GM18508 (cell line): ENCODE data around the gene CTU2.

Experiments
- ATAC-seq: cut with Tn5 transposase; IDR thresholded peaks from one replicate; pipeline ENCODE4 v1.9.1; 2021; ENCODE audit warnings: moderate number of reproducible peaks; ENCODE audit not compliant: insufficient read depth, unreplicated experiment

Gene CTU2

GRCh38 chr16:88695753-88696152 lies 10.6 kb upstream of the CTU2 start:
- no peak for ATAC-seq

DNA sequence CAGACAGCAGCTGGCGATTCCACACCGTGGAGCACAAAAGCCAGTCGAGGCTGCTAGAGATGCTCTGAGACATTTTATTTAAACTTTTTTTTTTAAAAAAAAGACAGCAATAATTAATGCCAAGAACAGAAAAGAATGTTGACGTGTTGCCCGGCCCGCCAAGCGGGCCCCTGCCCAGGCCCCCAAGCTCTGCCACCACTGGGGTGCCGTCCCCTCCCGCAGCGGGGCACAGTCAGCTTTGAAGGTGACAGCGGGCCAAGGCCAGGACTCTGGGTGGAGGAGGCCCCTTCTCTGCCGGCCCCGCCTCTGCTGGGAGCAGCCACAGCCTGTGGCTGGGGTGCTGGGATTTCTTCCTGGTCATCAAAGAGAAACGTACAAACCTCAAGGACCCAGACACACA lies 9.9 kb upstream of the CTU2 start:
- no peak for ATAC-seq

- ATAC-seq = no peak
Measured at GRCh38 chr16:88697116-88697830, 9.0 kb upstream of the CTU2 start.

- no peak for ATAC-seq
Measured at GRCh38 chr16:88697831-88698615, 8.3 kb upstream of the CTU2 start.

DNA sequence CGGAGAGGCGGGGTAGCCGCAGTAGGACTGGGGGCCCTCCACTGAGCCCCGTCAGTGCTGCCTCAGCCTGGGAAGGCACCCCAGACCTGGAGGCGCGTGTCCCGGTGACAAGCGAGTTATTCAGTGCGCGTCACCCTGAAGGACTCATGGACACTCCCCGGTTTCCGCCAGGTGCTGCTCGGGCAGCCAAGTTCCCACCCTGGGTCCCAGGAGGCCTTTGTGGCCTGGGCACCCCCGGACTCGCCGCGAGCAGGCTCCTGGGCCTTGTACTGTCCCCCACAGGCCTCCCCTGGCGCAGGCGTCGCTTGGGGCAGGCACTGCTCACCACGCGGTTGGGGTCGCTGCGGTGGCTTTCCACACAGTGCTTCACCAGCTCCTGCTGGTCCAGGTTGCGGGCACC lies 7.7 kb upstream of the CTU2 start:
- ATAC-seq = no peak

GRCh38 chr16:88699180-88699579 lies 7.1 kb upstream of the CTU2 start:
- no peak for ATAC-seq

GRCh38 chr16:88700322-88700635 lies 6.0 kb upstream of the CTU2 start:
- ATAC-seq = no peak

DNA sequence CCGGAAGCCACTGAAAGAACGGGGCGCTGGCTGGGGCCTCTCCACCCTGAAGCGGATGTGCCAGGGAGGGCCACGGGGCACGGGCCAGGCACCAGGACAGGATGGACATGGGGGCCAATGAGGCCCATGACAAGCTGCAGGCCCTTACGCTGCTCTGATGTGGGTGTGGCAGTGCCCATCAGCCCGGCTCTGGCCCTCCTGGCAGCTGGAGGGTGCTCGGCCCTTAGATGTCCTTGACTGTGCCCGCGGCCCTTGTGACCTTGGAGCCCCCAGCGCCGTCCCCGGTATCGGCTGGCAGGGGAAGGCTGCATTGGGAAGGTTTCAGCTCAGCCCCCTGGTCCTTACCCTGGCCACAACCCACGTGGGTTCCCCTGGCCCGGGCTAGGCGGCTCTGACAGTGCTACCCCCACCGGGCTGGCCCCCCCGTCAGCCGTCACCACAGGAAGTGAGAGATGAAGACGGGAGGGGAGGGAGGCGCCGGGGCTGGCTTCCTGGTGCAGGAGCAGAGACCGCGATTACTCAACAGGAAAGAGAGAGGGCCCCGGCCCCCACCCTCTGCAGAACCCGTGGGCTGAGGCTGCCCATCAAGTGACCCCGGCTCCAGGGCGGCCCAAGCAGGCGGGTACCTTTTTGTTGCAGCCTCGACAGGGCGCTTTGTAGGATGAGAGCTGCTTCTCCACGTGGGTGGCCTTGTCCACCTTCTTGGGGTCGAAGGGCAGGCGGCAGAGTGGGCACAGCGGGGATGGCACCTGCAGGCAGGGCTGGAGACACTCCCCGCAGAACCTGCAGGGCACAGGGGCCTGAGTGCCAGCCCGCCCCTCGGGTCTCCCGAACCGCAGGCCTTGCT lies 5.4 kb upstream of the CTU2 start:
- no peak for ATAC-seq

DNA sequence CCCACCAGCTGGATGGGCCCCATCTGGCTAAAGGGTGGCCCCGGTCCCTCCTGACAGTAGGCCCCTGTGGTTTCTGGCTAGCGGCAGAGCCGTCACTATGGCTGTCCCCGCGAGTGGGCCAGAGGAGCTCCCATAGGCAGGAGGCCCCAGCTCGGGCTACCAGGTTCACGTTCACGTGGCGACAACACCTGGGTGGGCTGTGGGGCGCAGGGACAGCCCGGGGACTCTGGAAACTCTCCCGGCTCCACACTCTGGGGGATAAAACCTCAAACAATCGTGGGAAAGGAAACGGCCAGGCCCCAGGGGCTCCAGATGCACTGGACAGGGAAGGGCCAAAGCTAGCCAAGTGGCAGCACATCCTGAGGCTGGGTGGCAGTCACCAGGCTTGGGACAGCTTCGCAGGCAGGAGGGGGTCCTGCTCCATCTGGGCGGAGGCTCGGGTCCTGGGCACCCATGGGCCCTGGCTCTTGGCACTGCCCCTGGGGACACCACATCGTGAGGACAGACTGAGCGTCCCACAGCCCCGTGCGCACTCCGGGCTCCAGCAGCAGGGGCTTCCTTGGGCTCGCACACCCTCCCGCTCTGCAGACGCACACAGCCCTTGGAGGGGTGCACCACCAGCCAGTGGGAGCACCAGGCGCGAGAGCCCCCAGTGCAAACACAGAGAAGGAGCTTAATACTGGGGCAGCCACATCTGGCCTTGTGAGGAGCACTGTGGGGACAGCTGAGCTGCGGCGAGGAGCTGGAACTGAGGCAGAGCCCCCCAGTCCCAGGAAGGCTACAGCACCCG lies 4.5 kb upstream of the CTU2 start:
- no peak for ATAC-seq

DNA sequence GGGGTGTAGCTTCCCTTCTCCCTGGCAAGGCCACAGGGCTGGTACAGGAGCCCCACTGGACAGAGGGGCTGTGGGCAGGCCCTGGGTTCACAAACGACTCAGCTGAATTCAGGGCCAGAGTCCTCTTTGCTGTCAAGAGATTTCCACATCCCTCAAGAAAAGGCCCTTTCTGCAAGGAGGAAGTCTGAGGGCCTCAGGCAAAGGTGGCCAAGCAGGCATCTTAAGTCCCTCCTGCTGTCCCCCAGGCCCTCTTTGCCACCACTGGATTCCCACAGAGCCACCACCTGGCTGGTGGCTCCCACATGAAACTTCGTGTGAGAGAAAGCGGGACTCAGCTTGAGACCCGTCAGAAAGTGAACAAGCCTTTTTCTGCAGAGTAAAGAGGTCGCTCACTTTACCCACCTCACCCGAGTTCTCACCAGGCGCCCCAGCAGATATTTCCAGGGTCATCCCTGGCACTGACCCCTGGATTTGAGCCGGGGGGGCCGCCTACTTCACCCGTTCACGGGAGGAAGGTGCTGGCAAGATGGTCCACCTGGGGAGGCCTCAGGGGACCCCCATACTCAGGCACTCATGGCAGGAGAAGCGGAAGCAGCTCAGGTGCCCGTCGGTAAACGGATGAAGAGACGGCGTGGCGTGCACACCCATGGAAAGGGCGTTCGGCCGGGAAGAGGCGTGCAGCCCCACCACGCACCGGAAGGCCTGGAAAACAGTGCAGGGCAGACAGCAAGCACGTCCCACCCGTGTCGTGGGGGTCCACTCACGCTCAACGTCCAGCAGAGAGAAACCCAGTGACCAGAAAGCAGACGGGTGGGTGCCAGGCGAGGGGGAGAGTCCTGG lies 3.7 kb upstream of the CTU2 start:
- ATAC-seq = no peak

DNA sequence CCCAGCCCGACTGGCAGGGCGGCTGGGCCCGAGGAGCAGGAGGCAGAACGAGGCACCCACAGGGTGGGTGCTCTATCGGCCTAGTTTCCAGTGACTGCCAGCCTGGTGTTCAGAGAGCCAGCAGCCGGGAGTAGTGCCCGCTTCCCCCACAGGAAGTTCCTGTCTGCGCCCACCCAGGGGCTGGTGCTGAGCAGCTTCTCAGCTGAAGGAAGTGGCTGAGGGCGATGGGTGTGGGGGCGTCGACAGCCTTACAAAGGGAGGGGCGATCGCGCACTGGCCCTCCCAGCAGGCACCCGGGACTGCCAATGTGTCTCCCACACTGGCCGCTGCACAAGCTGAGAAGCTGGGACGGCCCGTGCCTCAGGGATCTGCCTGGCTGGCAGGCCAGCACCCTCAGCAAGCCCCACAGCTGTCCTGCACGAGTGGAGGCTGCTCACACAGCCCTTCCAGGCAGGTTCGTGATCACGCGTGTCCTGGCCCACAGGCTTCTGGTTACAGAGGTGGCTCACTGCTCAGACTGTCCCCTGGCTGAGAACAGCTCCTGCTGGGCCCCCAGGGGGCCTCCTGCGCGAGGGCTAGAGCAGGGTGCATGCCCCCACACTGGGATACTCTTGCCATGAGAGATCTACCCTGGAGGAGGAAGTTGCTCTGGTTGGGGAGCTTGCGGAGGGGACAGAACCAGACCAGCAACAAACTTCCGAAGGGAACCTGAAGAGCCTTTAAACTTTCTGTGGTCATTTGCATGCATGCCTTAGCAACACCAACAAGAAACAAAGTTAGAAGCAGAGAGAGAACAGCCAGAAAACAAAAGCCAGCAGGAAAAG lies 2.6 kb upstream of the CTU2 start:
- no peak for ATAC-seq

DNA sequence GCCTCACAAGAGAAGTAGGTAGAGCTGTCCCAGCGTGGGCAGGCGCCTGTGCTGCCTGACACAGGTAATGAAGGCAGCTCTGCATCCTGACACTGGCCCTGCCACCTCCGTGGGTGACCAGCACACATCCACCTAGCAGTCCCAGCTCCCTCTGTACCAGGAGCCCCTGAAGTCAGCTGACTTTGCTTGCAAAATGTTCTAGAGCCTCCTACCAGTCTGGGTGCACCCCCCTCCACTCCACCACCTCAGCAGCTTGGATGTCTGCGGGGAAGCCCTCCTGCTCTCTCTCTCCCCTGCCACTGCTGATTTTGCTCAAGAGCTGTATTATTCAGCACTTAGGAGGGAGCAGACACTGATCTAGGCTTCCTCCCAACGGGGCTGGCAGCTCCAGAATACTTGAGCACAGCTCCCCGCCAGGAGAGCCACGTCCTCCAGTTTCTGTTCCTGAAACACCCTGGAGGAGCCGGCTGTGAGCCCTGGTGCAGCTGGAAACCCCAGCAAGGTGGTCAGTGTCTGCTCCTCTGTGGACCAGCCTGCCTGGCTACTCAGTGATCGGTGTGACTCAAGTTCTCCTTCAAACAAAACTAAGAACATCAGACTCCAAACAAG lies 1.1 kb upstream of the CTU2 start:
- ATAC-seq = no peak

DNA sequence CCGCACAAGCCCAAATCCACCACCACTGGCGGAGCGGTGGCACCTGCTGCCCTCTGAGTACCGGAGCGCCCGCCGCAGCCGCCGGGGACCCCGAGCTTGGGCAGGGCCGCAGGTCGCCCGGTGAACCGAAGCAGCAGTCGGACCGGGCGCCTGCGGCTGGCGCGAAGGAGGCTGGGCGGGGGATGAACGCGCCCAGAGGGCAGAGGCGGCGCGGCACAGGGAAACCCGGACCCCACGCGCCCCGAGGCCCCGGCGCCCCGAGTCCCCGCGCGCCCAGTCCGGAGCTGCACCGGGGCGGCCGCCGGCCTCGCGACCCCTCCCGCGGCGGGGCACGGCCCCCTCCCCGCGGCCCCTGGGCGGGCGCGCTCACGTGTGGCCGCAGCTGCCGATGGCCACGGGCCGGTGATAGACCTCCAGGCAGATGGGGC lies 488 bp upstream of the CTU2 start:
- ATAC-seq = no peak

DNA sequence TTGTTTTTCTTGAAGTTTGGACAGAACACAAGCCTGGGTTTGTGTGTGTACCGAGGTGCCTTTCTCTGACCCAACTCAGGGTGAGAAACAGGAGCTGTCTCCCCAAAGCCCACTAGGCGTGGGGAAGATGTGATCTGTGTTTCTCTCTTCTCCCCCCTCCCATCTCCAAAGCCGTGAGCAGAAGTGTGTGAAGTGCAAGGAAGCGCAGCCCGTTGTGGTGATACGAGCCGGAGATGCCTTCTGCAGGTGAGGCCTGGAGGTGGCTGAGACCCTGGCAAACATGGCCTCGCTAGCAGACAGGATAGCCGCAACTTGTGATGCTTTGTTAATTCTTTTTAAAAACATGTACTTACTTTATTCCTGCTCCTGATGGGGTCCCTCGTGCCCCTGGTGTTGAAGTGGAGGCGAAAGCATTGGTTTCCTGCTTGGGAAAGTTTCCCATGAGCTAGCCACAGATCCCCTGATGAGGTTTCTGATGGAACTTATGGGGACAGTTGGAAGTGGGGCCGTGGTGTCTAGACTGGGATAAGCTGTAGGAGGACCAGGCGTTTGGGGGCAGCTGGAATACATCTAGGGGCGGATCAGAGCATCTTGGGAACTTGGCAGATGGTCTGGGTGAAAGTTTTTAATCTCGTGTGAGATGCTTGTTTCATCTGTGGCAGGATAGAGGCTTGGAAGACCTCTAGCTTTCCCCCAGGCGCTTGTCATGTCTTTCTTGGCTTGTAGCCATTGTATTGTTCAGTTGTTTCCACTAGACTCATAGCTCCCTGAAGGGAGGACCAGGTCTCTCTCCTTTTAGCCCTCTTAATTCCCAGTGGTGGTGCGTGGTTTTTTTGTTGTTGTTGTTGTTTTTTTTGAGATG lies 893 bp downstream of the CTU2 start:
- ATAC-seq = no peak

DNA sequence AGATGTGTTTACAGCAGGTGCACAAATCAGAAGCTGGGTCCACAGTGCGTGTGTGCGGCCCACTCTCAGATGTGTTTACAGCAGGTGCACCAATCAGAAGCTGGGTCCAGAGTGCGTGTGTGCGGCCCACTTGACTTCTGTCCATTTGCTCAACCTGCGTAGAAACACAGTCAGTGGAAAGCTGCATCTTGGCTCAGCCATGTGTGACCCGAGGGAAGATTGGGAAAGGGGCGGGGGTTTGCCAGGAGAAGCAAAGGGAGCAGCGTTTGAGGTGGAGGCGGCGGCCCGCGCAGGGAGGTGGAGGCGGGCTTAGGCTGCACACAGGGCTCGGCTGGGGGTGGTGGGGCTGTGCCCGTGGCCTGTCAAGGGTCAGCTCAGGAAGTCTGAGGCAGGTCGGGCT lies 4.3 kb downstream of the CTU2 start:
- no peak for ATAC-seq

DNA sequence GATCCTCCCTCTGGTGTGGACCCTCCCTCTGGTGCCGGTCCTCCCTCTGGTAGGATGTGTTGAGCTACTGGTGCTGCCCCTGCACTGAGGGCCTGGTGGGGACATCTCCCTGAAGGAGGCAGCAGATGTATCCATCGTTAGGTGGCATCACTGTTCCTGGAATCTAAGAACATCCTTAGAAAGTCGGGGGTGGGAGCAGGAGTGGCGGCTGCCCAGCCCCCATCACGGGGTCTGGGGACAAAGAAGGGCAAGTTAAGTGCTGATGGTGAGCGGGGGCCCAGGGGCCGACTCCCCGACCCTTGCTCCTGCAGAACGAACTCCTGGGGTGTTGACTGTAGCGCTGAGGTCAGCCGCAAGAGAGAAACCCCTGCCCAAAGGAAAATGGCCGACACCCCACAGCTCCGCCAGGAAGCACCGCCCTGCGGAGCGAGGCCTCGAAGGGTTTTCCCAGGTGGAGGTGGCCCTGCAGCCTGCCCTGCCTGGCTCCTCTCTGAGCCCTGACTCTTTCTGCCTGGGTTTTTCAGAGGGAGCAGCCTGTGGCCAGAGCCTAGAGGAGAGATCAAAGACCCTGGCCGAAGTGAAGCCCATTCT lies 5.5 kb downstream of the CTU2 start:
- no peak for ATAC-seq

GRCh38 chr16:88712362-88712979 lies 6.2 kb downstream of the CTU2 start:
- no peak for ATAC-seq
